ENCODE data around the gene LRMDA.

Gene LRMDA

GRCh38 chr10:75640803-75641202 lies 209.4 kb downstream of the LRMDA start:
- no peak for DNase-seq (ENCODE audit: low read depth in 2 of 2)

- no peak for DNase-seq (ENCODE audit: low read depth in 2 of 2)
Measured at GRCh38 chr10:75643405-75643804, 212.0 kb downstream of the LRMDA start.

GRCh38 chr10:75643944-75644692 lies 212.7 kb downstream of the LRMDA start:
- no peak for DNase-seq (ENCODE audit: low read depth in 2 of 2)

- no peak for DNase-seq (ENCODE audit: low read depth in 2 of 2)
Measured at GRCh38 chr10:75645704-75646103, 214.3 kb downstream of the LRMDA start.

GRCh38 chr10:75646218-75646915 lies 214.9 kb downstream of the LRMDA start:
- no peak for DNase-seq (ENCODE audit: low read depth in 2 of 2)

- no peak for DNase-seq (ENCODE audit: low read depth in 2 of 2)
Measured at GRCh38 chr10:75646916-75647315, 215.5 kb downstream of the LRMDA start.

GRCh38 chr10:75647675-75648074 lies 216.3 kb downstream of the LRMDA start:
- no peak for DNase-seq (ENCODE audit: low read depth in 2 of 2)

GRCh38 chr10:75648351-75648750 lies 216.9 kb downstream of the LRMDA start:
- no peak for DNase-seq (ENCODE audit: low read depth in 2 of 2)

GRCh38 chr10:75648854-75649253 lies 217.4 kb downstream of the LRMDA start:
- no peak for DNase-seq (ENCODE audit: low read depth in 2 of 2)

GRCh38 chr10:75649466-75649865 lies 218.0 kb downstream of the LRMDA start:
- DNase-seq (ENCODE audit: low read depth in 2 of 2), result no peak

- no peak for DNase-seq (ENCODE audit: low read depth in 2 of 2)
Measured at GRCh38 chr10:75650648-75651047, 219.2 kb downstream of the LRMDA start.

- no peak for DNase-seq (ENCODE audit: low read depth in 2 of 2)
Measured at GRCh38 chr10:75651417-75651816, 220.0 kb downstream of the LRMDA start.

- no peak for DNase-seq (ENCODE audit: low read depth in 2 of 2)
Measured at GRCh38 chr10:75652146-75652740, 220.8 kb downstream of the LRMDA start.

- no peak for DNase-seq (ENCODE audit: low read depth in 2 of 2)
Measured at GRCh38 chr10:75653761-75654160, 222.3 kb downstream of the LRMDA start.

GRCh38 chr10:75654171-75654771 lies 222.8 kb downstream of the LRMDA start:
- no peak for DNase-seq (ENCODE audit: low read depth in 2 of 2)

- DNase-seq (ENCODE audit: low read depth in 2 of 2), result no peak
Measured at GRCh38 chr10:75654772-75655171, 223.3 kb downstream of the LRMDA start.

- DNase-seq (ENCODE audit: low read depth in 2 of 2), result no peak
Measured at GRCh38 chr10:75655791-75656451, 224.5 kb downstream of the LRMDA start.

- no peak for DNase-seq (ENCODE audit: low read depth in 2 of 2)
Measured at GRCh38 chr10:75657351-75657750, 225.9 kb downstream of the LRMDA start.

- no peak for DNase-seq (ENCODE audit: low read depth in 2 of 2)
Measured at GRCh38 chr10:75658036-75658435, 226.6 kb downstream of the LRMDA start.

GRCh38 chr10:75658496-75658895 lies 227.1 kb downstream of the LRMDA start:
- no peak for DNase-seq (ENCODE audit: low read depth in 2 of 2)

- no peak for DNase-seq (ENCODE audit: low read depth in 2 of 2)
Measured at GRCh38 chr10:75658915-75659314, 227.5 kb downstream of the LRMDA start.

- DNase-seq (ENCODE audit: low read depth in 2 of 2), result no peak
Measured at GRCh38 chr10:75660823-75661222, 229.4 kb downstream of the LRMDA start.

Measured in stimulated activated CD8-positive, alpha-beta memory T cell treated with anti-CD3 and anti-CD28 coated beads, Interleukin-15, amount 100 ng/mL, for 48 hours (primary cell).